GM12878 (cell line): ENCODE results near the gene TLL2. TPM values are rescaled to one million over a fixed set of nuclear protein-coding genes. Genes with fewer than 3 reads are reported as not detected.

Experiments used
- ATAC-seq: fragments of 200-7000 bp; cut with Tn5 transposase; 3 replicates; pipeline ENCODE4 v1.9.1; 2020; ENCODE audit warnings: mild to moderate bottlenecking, moderate library complexity
- BruUV-seq: library from RNA; stranded (reverse); fragments of 400-500 nt; replicated peaks from 2 replicates; lab custom pipeline; 2021; lab: Mats Ljungman, UMichigan
- CTCF ChIA-PET: fragments of 300-600 bp; sonication (Branson Sonifier 250); formaldehyde crosslinking; extraction: SDS; loops from one replicate; lab custom pipeline; 2021; ENCODE audit warnings: inconsistent platforms; lab: Yijun Ruan, JAX
- POLR2A ChIA-PET: fragments of 350-600 bp; formaldehyde crosslinking; extraction: SDS; loops from one replicate; lab custom pipeline; 2021; ENCODE audit warnings: inconsistent platforms; lab: Charles Lee
- RAD21 ChIA-PET: fragments of 300-600 bp; sonication (Branson Sonifier 250); formaldehyde crosslinking; loops from one replicate; lab custom pipeline; 2023; ENCODE audit warnings: antibody characterized with exemption; ENCODE audit not compliant: unreplicated experiment; lab: Charles Lee
- SMC1A ChIA-PET: fragments of 300-600 bp; sonication (Branson Sonifier 250); formaldehyde crosslinking; loops from one replicate; lab custom pipeline; 2023; ENCODE audit not compliant: unreplicated experiment, uncharacterized antibody; lab: Charles Lee
- DNase-seq: peaks from one replicate; pipeline ENCODE4 v3.0.0-alpha.2; 2011; ENCODE audit warnings: low read depth, low spot score
- FAIRE-seq: peaks from 3 replicates; lab custom pipeline; 2011; peaks lifted over from hg19 to GRCh38; lab: Jason Lieb, UNC
- H2AFZ ChIP-seq: 2 replicates; pipeline ENCODE4 v1.6.0; 2011; ENCODE audit warnings: low read depth, low read length, control low read depth; ENCODE audit not compliant: control insufficient read depth
- H3K27ac ChIP-seq: 2 replicates; pipeline ENCODE4 v1.5.1; 2011; ENCODE audit warnings: control low read depth; ENCODE audit not compliant: control insufficient read depth, insufficient read depth
- H3K27me3 ChIP-seq, 2 experiments: replicated peaks in 1 of 2; 2 replicates each; pipeline versions ENCODE4 v1.6.0 to v1.6.1; 2011; ENCODE audit warnings: low read length in 1 of 2; ENCODE audit not compliant: control insufficient read depth in 2 of 2, insufficient read depth in 2 of 2
- H3K36me3 ChIP-seq, 2 experiments: 2 replicates each; pipeline ENCODE4 v1.5.1; 2011; ENCODE audit warnings: low read length in 1 of 2; ENCODE audit not compliant: control insufficient read depth in 2 of 2, insufficient read depth in 2 of 2
- H3K4me1 ChIP-seq: 2 replicates; pipeline ENCODE4 v1.6.1; 2011; ENCODE audit warnings: mild to moderate bottlenecking, low read length, moderate library complexity, mixed read lengths; ENCODE audit not compliant: control insufficient read depth, insufficient read depth
- H3K4me2 ChIP-seq: 2 replicates; pipeline ENCODE4 v1.6.0; 2011; ENCODE audit warnings: control low read depth; ENCODE audit not compliant: control insufficient read depth, insufficient read depth
- H3K4me3 ChIP-seq: fragments of 200-600 bp; sonication (generic); 2 replicates; pipeline ENCODE4 v1.5.1; 2016
- H3K79me2 ChIP-seq: 2 replicates; pipeline ENCODE4 v1.6.0; 2011; ENCODE audit warnings: low read length; ENCODE audit not compliant: control insufficient read depth, insufficient read depth
- H3K9ac ChIP-seq: 2 replicates; pipeline ENCODE4 v1.8.0; 2011; ENCODE audit warnings: low read length, control low read depth, mixed read lengths; ENCODE audit not compliant: control insufficient read depth, insufficient read depth
- H3K9me3 ChIP-seq: replicated peaks from 3 replicates; pipeline ENCODE4 v1.5.1; 2011; ENCODE audit warnings: mild to moderate bottlenecking, low read length; ENCODE audit not compliant: control insufficient read depth, insufficient read depth
- H4K20me1 ChIP-seq: 2 replicates; pipeline ENCODE4 v1.6.0; 2011; ENCODE audit not compliant: control insufficient read depth, insufficient read depth
- BMI1 ChIP-seq: fragments of 450-650 bp; IDR thresholded peaks from 2 replicates; pipeline ENCODE4 v1.6.1; 2016; ENCODE audit warnings: mild to moderate bottlenecking, moderate library complexity, borderline replicate concordance
- ESRRA ChIP-seq: IDR thresholded peaks from 2 replicates; pipeline ENCODE4 v1.6.1; 2012; ENCODE audit warnings: mild to moderate bottlenecking, low read length, improper control_type of control experiment
- ETV6 ChIP-seq, 2 experiments: fragments of 450-650 bp in 1 of 2; IDR thresholded peaks in 1 of 2; conservative IDR thresholded peaks in 1 of 2; 2 replicates each; pipeline ENCODE4 v1.6.1; 2014; ENCODE audit warnings: antibody characterized with exemption in 1 of 2, borderline replicate concordance in 1 of 2, low read depth in 1 of 2, mild to moderate bottlenecking in 1 of 2, moderate library complexity in 1 of 2
- FOXK2 ChIP-seq: fragments of 450-650 bp; IDR thresholded peaks from 2 replicates; pipeline ENCODE4 v1.6.1; 2017; ENCODE audit warnings: mild to moderate bottlenecking, moderate library complexity
- HDGF ChIP-seq: fragments of 450-650 bp; IDR thresholded peaks from 2 replicates; pipeline ENCODE4 v1.6.1; 2016; ENCODE audit warnings: antibody characterized with exemption
- JUNB ChIP-seq: IDR thresholded peaks from 2 replicates; pipeline ENCODE4 v1.6.1; 2016; ENCODE audit warnings: antibody characterized with exemption, mild to moderate bottlenecking
- SIN3A ChIP-seq: IDR thresholded peaks from 2 replicates; pipeline ENCODE4 v1.6.1; 2012; ENCODE audit warnings: low read depth, low read length, improper control_type of control experiment
- SMARCA5 ChIP-seq: fragments of 450-650 bp; IDR thresholded peaks from 2 replicates; pipeline ENCODE4 v1.6.1; 2017; ENCODE audit warnings: mild to moderate bottlenecking
- YBX1 ChIP-seq: fragments of 450-650 bp; IDR thresholded peaks from 2 replicates; pipeline ENCODE4 v1.6.1; 2016; ENCODE audit warnings: antibody characterized with exemption
- WGBS: methylation state at CpG from one replicate; pipeline ENCODE4 v1.1.6; 2016; ENCODE audit warnings: low lambda C conversion rate; ENCODE audit not compliant: insufficient replicate concordance, insufficient coverage; ENCODE audit errors: missing lambda C conversion rate; 5-methylcytosine and 5-hydroxymethylcytosine counted together
- in situ Hi-C: fragments of 300-500 bp; cut with MboI; formaldehyde crosslinking; loops from 9 replicates; pipeline ENCODE4 v1.14.3; 2018; ENCODE audit warnings: mixed read lengths
- intact Hi-C: fragments of 100-400 bp; cut with micrococcal nuclease; formaldehyde crosslinking; loops from one replicate; pipeline ENCODE4 v1.14.2; 2022; ENCODE audit not compliant: unreplicated experiment
- polyA plus RNA-seq, 11 experiments: library from polyadenylated mRNA; depleted of rRNA in 4 of 11; unstranded in 6 of 11; stranded (reverse) in 5 of 11; fragments of >200 nt; fragmentation: Nextera tagmentation in 4 of 11; fragmentation: Illumina TruSeq in 1 of 11; extraction: Ambion mirVana in 4 of 11; extraction: Trizol in 1 of 11; gene quantifications; 1 replicate in 1 of 11; 2 replicates in 10 of 11; pipeline versions ENCODE4 v1.2.1 to v1.2.3, GENCODE V29; 2011 to 2016; ENCODE audit warnings: inconsistent platforms in 2 of 11, missing spikeins in 2 of 11, low read depth in 1 of 11
- total RNA-seq, 4 experiments: library from RNA; depleted of rRNA in 3 of 4; stranded (reverse); fragments of >200 nt in 3 of 4; fragmentation: Illumina TruSeq in 1 of 4; extraction: Trizol in 1 of 4; gene quantifications; 2 replicates each; pipeline versions ENCODE4 v1.2.1 to v1.2.3, GENCODE V29; 2013 to 2021
- TF ChIP-seq, protein P1 (sequence below): fragments of 450-650 bp; formaldehyde crosslinking; IDR thresholded peaks from 2 replicates; pipeline ENCODE4 v1.4.0; 2022; ENCODE audit warnings: mild to moderate bottlenecking, moderate library complexity
- TF ChIP-seq, protein P2 (sequence below): fragments of 450-650 bp; IDR thresholded peaks from 2 replicates; pipeline ENCODE4 v1.6.1; 2017; ENCODE audit warnings: mild to moderate bottlenecking, low read depth, inconsistent platforms; ENCODE audit not compliant: poor library complexity, severe bottlenecking
- TF ChIP-seq, protein P3 (sequence below): IDR thresholded peaks from 2 replicates; pipeline ENCODE4 v1.6.1; 2012; ENCODE audit warnings: improper control_type of control experiment, low read depth, low read length; ENCODE audit not compliant: insufficient replicate concordance

The TLL2 gene
- total and polyA plus RNA-seq, 10 of the 15 experiments (the other 5 are each of a cell fraction or from before 2014, with no cell fraction given): 0.02 to 2.1 (median 0.52) TPM

DNA sequence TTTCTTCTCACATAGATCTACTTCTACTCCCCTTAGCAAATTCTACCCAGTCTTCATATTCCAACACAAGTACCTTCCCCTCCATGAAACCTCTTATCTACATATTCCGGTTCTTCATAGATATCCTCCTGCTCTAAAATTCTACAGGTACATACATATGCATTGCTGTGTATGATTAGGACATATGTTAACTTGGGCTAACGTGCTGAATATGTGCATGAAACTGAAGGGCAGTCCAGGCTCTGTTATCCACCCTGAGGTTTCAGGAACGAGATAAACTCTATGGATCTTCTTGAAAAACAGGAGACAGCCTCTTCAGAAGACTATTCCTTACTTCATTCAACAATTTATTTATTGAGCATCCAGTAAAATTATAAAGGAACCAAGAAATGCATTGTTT is 41.6 kb upstream of the TLL2 start:
- Histone ChIP-seq H3K79me2 (no peaks in the 10 kb centered on the region), H3K4me1 (no peaks in the 10 kb centered on the region), H3K9me3 (no peaks in the 10 kb centered on the region), H2AFZ (no peak overlapping the region), H3K4me3 (no peak overlapping the region), H4K20me1 (no peaks in the 10 kb centered on the region), H3K4me2 (no peak overlapping the region), H3K27me3 (no peaks in the 10 kb centered on the region), H3K27ac (no peak overlapping the region), H3K9ac (no peak overlapping the region), H3K36me3 (peaks cover 3 to 37% of the 10 kb centered on the region in 2 experiments)
- FAIRE-seq (no peak), ATAC-seq (no peak), DNase-seq (no peak)
- RAD21 ChIA-PET: no interaction called here
- WGBS: 97% methylated on average over 3 of the region's 3 CpGs
- SMC1A ChIA-PET: interaction anchor here (1.0 kb wide), 1 partner anchor 470 kb away, joined by 4 read pairs; no protein-coding TSS in a partner anchor
- CTCF ChIA-PET: interaction anchor here (0.7 to 1.7 kb wide), 2 partner anchors 10 to 11 kb away, joined by 3 to 5 read pairs; no protein-coding TSS in a partner anchor
- no TSS peak for BruUV-seq
- POLR2A ChIA-PET: no interaction called here
- no peak for TF ChIP-seq ETV6 (conservative IDR thresholded peaks at IDR 0.05 in 1 of 2, IDR thresholded peaks at IDR 0.05 in 1 of 2; ENCODE audit: borderline replicate concordance in 1 of 2, low read depth in 1 of 2)
- no peak for TF ChIP-seq BMI1
- no peak for TF ChIP-seq YBX1
- TF ChIP-seq FOXK2: no peak
- no peak for TF ChIP-seq SIN3A
- no peak for TF ChIP-seq JUNB
- TF ChIP-seq, protein P1, sequence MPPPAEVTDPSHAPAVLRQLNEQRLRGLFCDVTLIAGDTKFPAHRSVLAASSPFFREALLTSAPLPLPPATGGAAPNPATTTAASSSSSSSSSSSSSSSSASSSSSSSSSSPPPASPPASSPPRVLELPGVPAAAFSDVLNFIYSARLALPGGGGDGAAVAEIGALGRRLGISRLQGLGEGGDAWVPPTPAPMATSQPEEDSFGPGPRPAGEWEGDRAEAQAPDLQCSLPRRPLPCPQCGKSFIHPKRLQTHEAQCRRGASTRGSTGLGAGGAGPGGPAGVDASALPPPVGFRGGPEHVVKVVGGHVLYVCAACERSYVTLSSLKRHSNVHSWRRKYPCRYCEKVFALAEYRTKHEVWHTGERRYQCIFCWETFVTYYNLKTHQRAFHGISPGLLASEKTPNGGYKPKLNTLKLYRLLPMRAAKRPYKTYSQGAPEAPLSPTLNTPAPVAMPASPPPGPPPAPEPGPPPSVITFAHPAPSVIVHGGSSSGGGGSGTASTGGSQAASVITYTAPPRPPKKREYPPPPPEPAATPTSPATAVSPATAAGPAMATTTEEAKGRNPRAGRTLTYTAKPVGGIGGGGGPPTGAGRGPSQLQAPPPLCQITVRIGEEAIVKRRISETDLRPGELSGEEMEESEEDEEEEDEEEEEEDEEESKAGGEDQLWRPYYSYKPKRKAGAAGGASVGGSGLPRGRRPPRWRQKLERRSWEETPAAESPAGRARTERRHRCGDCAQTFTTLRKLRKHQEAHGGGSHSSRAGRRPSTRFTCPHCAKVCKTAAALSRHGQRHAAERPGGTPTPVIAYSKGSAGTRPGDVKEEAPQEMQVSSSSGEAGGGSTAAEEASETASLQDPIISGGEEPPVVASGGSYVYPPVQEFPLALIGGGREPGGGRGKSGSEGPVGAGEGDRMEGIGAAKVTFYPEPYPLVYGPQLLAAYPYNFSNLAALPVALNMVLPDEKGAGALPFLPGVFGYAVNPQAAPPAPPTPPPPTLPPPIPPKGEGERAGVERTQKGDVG (CRISPR knock-in tag): no peak
- no peak for TF ChIP-seq SMARCA5
- no peak for TF ChIP-seq ESRRA
- TF ChIP-seq, protein P2, sequence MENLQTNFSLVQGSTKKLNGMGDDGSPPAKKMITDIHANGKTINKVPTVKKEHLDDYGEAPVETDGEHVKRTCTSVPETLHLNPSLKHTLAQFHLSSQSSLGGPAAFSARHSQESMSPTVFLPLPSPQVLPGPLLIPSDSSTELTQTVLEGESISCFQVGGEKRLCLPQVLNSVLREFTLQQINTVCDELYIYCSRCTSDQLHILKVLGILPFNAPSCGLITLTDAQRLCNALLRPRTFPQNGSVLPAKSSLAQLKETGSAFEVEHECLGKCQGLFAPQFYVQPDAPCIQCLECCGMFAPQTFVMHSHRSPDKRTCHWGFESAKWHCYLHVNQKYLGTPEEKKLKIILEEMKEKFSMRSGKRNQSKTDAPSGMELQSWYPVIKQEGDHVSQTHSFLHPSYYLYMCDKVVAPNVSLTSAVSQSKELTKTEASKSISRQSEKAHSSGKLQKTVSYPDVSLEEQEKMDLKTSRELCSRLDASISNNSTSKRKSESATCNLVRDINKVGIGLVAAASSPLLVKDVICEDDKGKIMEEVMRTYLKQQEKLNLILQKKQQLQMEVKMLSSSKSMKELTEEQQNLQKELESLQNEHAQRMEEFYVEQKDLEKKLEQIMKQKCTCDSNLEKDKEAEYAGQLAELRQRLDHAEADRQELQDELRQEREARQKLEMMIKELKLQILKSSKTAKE: no peak
- no peak for TF ChIP-seq HDGF
- TF ChIP-seq, protein P3, sequence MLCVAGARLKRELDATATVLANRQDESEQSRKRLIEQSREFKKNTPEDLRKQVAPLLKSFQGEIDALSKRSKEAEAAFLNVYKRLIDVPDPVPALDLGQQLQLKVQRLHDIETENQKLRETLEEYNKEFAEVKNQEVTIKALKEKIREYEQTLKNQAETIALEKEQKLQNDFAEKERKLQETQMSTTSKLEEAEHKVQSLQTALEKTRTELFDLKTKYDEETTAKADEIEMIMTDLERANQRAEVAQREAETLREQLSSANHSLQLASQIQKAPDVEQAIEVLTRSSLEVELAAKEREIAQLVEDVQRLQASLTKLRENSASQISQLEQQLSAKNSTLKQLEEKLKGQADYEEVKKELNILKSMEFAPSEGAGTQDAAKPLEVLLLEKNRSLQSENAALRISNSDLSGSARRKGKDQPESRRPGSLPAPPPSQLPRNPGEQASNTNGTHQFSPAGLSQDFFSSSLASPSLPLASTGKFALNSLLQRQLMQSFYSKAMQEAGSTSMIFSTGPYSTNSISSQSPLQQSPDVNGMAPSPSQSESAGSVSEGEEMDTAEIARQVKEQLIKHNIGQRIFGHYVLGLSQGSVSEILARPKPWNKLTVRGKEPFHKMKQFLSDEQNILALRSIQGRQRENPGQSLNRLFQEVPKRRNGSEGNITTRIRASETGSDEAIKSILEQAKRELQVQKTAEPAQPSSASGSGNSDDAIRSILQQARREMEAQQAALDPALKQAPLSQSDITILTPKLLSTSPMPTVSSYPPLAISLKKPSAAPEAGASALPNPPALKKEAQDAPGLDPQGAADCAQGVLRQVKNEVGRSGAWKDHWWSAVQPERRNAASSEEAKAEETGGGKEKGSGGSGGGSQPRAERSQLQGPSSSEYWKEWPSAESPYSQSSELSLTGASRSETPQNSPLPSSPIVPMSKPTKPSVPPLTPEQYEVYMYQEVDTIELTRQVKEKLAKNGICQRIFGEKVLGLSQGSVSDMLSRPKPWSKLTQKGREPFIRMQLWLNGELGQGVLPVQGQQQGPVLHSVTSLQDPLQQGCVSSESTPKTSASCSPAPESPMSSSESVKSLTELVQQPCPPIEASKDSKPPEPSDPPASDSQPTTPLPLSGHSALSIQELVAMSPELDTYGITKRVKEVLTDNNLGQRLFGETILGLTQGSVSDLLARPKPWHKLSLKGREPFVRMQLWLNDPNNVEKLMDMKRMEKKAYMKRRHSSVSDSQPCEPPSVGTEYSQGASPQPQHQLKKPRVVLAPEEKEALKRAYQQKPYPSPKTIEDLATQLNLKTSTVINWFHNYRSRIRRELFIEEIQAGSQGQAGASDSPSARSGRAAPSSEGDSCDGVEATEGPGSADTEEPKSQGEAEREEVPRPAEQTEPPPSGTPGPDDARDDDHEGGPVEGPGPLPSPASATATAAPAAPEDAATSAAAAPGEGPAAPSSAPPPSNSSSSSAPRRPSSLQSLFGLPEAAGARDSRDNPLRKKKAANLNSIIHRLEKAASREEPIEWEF: no peak
- intact Hi-C loops: no loop called here
- in situ Hi-C loops: no loop called here
